DMS79 (cell line): ENCODE results near the gene SLC43A2.

Experiments used
- DNase-seq: peaks from one replicate; lab custom pipeline; 2025; lab: John Stamatoyannopoulos, UW

SLC43A2 gene

GRCh38 chr17:1562176-1562643 is 66.4 kb downstream of the SLC43A2 start:
- DNase-seq = no peak

GRCh38 chr17:1561420-1562175 is 67.0 kb downstream of the SLC43A2 start:
- no peak for DNase-seq

DNA sequence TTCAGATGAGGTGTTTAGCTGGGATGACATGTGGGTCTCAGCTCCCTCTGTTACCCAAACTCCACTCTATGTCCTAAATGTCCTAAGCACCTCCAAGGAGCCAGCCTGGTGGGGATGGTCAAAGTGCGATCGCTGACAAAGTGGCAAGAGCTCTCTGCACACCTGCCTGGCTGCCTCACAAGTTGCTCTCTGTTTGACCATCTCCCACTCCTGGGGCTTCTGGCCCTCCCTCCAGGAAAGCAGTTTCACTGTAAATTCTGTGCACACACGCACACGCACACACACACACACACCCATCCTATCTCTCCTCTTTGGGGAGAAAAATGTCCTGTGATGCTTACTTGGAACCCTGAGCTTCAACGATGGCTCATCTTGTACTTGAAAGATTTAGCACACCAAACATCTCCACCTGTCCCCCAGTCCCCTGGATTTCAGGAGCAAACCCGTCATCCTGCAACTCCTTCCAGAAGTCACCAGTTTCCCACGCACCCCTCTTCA is 67.7 kb downstream of the SLC43A2 start:
- DNase-seq = no peak

- DNase-seq = no peak
Observed at GRCh38 chr17:1560101-1560857, 68.4 kb downstream of the SLC43A2 start.

DNA sequence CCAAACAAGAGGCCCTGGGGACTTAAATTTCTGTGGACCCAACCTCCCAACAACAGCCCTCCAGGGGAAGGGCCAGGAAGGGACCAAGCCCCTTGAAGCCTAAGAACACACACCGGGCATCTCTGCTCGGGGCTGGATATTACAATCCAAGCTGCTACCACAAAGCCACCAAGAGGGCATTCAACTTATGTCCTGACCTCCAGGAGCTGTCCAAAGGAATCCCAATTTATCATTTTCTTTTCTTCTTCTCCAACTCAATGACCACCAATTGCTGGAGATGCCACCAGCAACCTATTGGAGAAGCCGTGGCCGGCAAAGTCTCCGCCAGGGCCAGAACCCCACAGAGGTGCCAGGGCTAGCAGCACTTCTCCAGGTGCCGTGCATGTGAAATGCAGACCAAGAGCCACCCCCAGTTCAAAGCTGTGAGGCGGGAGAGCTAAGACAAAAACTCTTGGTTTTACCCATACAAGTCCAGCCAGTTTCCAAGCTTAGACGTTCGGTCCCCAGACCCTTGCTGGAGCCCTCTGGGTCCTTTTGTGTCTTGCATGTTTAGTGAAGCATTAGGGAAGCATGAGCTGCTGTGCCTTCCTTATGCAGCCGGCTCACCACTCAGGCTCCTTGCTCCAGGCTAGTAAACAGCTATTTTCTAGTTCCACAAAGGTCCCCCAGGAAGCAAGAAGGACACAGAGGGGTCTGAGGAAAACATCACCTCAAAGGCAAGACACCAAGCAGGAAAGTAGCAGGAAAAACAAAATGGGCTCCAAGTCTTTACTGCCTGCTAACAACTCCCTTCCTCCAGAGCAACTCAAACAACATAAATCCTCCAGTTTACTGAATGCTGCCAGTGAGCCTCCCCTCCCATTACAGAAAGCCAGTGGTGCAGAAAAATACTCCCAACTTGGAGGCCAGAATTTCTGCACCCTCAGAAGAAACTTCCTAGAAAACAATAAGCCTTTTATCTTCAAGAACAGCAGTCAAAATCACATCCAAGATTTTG is 69.3 kb downstream of the SLC43A2 start:
- DNase-seq = no peak

DNA sequence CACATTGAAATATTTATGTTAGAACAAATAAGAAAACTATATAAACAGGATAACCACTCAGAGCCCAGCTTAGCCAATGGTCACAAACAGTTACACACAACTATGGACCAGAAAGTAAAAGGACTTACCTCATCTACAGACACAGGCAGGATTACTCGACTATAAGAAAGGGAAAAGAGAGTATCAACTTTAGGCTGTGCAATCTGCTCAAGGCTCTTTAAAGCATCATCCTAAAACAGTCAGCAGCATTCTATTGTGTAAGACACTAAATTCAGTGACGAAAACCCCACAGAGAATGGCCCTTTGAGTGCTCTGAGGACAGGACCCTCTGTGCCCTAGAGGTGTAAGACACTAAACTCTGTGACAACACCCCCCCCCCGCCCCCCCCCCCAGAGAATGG is 70.2 kb downstream of the SLC43A2 start:
- DNase-seq = no peak

- DNase-seq = no peak
Observed at GRCh38 chr17:1557355-1558095, 71.1 kb downstream of the SLC43A2 start.

GRCh38 chr17:1555651-1556471 is 72.8 kb downstream of the SLC43A2 start:
- no peak for DNase-seq

GRCh38 chr17:1554751-1555540 is 73.7 kb downstream of the SLC43A2 start:
- no peak for DNase-seq

DNA sequence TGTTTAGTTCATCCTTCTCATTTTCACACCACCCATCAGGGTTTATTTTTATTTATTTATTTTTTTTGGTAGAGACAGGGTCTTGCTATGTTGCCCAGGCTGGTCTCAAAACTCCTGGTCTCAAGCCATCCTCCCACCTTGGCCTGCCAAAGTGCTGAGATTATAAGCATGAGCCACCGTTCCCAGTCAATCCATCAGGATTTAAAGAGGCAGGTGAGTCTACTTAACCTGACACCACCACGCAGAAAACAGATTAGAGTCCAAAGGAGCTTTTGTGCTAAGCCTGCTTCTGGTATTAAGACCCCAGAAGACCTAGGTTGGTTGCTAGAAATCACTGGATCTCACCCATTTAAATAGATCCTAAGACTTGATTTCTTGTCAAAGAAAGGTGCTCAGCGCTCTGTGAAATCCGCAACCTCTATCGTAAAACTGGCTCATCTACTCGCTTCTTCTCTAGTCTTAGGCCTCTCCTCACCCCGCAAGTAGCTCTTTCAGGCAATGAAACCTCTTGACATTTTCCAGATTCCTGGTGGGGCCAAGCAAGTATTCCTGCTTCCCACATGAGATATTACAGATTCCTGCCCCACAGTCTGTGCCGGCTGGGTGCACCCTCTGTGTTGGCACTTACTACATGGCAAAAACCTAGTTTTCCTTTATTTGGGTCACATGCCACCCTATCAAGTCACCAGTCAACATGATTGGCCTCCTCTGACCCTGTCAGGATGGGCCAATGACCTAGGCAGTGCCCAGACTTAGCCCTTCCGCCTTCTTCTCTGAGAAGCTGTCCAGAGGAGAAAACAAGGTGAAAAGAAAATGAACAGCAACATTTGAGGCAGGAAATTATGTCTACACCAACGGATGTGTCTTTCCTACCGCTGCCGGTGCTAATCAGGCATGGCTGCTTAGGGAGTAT is 75.0 kb downstream of the SLC43A2 start:
- no peak for DNase-seq

DNA sequence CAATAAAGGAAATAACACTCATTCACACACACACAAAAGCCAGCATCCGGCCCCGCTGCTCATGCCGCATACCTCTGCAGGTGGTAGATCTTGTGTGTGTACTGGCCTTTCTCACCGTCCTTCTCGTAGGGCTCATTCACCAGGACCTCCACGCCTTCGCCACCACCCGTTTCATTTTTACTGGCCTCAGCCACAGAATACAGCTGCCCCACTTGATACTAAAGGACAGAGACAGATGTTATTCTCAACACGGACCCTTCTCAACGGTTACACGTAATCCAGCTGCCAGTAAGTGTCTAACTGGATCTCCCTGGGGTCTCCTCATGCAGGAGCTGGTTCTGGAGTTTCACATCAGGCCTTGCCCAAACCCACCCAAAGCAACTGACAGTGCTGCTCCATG is 75.7 kb downstream of the SLC43A2 start:
- DNase-seq = no peak

GRCh38 chr17:1551741-1552140 is 76.9 kb downstream of the SLC43A2 start:
- DNase-seq = no peak

GRCh38 chr17:1548032-1548431 is 80.6 kb downstream of the SLC43A2 start:
- no peak for DNase-seq

GRCh38 chr17:1546292-1546922 is 82.2 kb downstream of the SLC43A2 start:
- no peak for DNase-seq

GRCh38 chr17:1545618-1546017 is 83.0 kb downstream of the SLC43A2 start:
- DNase-seq = no peak

DNA sequence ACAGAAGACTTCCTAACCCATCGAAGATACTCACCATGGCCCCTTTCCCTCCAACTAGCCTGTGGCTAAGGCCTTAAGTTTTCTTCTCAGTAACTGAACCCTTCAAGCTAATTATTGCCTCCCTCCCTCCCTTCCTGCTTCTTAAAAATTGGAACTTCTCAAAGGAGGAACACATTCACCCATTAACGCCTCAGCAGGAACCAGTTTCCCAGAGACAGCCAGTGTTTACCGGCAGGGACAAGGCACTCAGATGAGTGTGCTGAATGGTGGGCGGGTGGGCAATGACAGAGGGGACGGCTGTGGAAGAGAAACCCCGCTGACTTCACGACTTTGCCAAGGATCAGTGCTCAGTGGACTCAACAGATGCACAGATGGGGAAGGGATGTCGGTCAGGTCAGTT is 86.3 kb downstream of the SLC43A2 start:
- no peak for DNase-seq

DNA sequence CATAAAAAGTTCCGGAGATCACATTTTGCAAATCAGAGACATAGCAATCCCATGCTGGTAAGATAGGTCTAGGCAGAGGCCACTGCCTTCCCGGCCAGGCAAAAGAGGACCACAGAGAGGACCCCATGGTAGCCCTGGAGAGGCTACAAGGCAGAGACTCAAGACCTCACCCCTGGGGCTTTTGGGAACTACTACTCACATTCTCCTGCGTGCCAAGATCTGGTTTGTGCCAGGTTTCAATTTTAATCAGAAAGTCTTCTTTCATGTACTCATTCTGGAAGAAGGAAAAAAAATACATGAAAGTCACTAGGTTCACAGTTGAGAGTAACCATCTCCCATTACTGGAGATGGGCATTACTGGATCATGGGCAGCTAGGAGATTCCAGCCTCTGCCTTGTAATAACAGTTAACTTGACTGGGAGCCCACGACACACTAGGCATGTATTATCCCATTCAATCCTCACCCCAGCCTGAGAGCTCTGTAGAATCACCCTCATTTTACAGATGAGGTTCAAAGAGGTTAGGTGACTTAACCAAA is 87.2 kb downstream of the SLC43A2 start:
- no peak for DNase-seq

DNA sequence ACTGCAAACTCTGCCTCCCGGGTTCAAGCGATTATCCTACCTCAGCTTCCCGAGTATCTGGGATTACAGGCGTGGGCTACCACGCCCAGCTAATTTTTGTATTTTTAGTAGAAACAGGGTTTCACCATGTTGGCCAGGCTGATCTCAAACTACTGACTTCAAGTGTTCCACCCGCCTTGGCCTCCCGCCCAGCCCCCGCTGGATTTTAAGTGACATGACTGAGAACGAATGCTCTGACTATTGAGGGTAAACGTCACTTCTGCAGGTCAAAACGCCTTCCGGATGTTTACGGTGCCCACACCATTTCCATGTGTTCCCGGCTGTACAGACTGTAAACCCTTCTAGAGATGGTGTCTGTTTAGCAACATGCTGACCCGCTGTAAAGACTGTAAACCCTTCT is 88.8 kb downstream of the SLC43A2 start:
- no peak for DNase-seq
